WTC11 (cell line): ENCODE results near the gene INPP5A.

ENCODE experiments used
- CREM ChIP-seq: sonication (generic); formaldehyde crosslinking; IDR thresholded peaks from 2 replicates; pipeline ENCODE4 v1.8.1; 2022; ENCODE audit warnings: mild to moderate bottlenecking, missing genetic modification reagents, moderate library complexity
- CTCF ChIP-seq: fragments of 200-600 bp; IDR thresholded peaks from 2 replicates; pipeline ENCODE4 v1.8.0; 2022; ENCODE audit warnings: antibody characterized with exemption
- FOXK1 ChIP-seq: sonication (generic); formaldehyde crosslinking; IDR thresholded peaks from 2 replicates; pipeline ENCODE4 v1.8.0; 2022; ENCODE audit warnings: mild to moderate bottlenecking, moderate library complexity, missing genetic modification reagents
- IRF1 ChIP-seq: sonication (generic); formaldehyde crosslinking; IDR thresholded peaks from 2 replicates; pipeline ENCODE4 v1.8.0; 2023; ENCODE audit warnings: missing genetic modification reagents
- MAX ChIP-seq: sonication (generic); formaldehyde crosslinking; IDR thresholded peaks from 2 replicates; pipeline ENCODE4 v1.8.0; 2022; ENCODE audit warnings: mild to moderate bottlenecking, missing genetic modification reagents
- PREB ChIP-seq: sonication (generic); formaldehyde crosslinking; IDR thresholded peaks from 2 replicates; pipeline ENCODE4 v1.8.1; 2022; ENCODE audit warnings: mild to moderate bottlenecking, missing genetic modification reagents, moderate library complexity, borderline replicate concordance

- TF ChIP-seq CTCF (no peak), CREM (no peak), IRF1 (CRISPR knock-in tag) (no peak), FOXK1 (CRISPR knock-in tag) (no peak), MAX (no peak), PREB (no peak)
These were observed 131.7 kb downstream of the INPP5A start for GRCh38 chr10:132669208-132669861.
